T1000 (cell line): ENCODE results near the gene LIN37.

ENCODE experiments used
- DNase-seq: peaks from one replicate; lab custom pipeline; 2025; ENCODE audit warnings: mixed read lengths; lab: John Stamatoyannopoulos, UW

The LIN37 gene, protein sequence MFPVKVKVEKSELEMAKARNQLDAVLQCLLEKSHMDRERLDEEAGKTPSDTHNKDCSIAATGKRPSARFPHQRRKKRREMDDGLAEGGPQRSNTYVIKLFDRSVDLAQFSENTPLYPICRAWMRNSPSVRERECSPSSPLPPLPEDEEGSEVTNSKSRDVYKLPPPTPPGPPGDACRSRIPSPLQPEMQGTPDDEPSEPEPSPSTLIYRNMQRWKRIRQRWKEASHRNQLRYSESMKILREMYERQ

GRCh38 chr19:35748106-35749020 lies at the start of gene LIN37:
LIN37 (plus strand) TSS chr19:35748576; CDS start chr19:35748725, 149 bp downstream.
- DNase-seq = peak; percentile 99

DNA sequence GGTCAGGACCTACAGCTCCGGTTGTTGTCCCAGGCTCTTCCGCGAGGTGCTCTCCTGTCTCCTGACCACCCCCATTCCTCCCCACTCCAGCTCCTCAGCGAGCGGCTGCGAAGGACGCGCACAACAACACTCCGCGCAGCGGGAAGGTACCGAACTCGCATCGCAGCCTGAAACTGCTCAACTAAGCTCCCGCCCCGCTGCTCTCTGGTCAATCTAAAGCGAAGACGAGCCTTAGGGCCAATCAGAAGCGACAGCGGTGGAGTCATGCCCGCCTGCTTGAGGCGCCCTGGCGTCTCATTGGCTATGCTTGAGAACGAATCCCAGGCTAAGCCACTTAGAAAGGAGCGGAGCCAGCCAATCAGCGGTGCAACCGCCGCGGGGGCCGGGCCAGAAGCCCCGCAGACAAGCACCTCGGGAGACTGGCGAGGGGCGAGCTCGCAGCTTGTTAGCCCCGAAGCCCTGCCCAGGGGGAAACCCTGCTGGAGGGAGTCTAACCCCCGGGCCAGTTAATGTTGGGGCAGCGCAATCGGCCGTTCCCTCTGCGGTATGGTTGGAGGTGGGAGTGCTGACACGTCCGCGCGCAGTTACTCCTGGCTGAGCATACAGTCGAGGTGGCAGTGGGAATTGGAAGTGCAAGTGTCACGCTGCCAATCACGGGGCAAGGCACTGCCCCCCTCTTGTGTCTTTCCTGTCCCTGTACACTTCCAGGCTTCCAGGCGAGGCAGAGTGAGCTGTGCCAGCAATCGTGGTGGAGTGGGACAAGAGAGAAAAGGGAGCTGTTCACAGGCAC lies 46.0 kb upstream of the LIN37 start:
- peak; percentile 69 for DNase-seq

DNA sequence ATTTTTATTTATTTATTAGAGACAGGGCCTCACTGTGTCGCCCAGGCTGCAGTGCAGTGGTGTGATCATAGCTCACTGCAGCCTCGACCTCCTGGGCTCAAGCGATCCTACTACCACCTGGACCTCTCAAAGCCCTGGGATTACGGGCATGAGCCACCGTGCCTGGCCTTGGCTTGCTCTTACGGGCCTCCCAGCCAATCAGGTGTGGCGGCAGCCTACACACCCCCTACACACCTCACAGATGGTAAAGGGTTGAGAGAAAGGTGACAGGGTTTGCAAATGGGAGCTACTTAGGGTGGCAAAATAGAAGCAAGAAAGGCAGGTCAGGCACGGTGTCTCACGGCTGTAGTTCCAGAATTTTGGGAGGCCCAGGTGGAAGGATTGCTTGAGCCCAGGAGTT lies 45.0 kb upstream of the LIN37 start:
- DNase-seq = no peak

- DNase-seq = no peak
These were observed 44.2 kb upstream of the LIN37 start, which contains the start of gene ZBTB32 for GRCh38 chr19:35704218-35704617. ZBTB32 (plus strand) TSS chr19:35704558; CDS start chr19:35714627, 10,069 bp downstream.

DNA sequence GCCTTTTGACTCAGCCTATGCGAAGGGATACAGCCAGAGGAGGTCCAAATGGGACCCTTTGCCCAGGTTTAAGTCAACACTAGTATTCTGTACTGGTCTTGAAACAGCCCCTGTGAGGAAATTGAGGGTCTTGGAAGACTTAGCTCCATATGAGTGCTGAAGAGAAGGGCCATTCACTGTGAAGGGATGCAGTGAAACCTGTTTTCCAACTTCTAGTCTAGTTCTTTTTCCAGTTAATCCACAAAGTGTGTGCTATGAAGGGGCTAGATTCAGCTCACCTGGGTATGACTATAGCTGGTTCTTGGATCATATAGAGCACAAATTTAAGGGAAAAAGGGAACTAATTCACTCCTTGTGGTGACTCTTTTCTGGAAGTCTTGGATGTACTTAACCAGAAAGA lies 40.0 kb upstream of the LIN37 start:
- DNase-seq = no peak

- DNase-seq = no peak
These were observed 37.3 kb upstream of the LIN37 start for GRCh38 chr19:35710784-35711723.

- no peak for DNase-seq
These were observed 35.5 kb upstream of the LIN37 start for GRCh38 chr19:35712567-35713505.

- no peak for DNase-seq
These were observed 34.9 kb upstream of the LIN37 start for GRCh38 chr19:35713506-35713850.

DNA sequence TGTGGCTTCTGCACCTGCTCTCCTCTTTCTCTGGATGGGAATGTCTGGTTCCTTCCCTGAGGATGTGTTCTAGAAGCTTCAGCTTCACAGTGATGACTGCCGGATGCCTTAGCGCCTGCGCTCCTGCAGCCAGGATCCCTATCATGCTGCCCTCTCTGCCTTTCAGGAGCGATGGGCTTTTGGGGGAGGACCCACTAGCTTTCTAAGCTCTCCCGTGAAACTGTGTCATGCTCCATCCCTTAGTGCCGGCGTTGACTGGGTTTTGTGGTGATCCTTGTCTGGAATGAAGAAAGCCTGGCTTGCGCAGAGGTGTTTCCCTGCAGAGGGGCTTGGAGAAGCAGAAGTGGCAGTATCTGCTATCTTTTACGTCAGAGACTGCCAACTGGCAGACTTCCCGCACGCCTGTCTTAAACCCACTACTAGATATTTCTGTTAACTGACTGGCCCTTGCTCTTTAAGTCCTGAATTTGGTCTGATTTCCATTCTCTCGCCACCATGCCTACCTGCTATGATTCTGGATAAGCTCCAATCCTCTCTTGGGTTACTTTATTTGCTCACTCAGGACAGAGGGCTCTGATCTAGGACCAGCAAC lies 34.4 kb upstream of the LIN37 start:
- no peak for DNase-seq

DNA sequence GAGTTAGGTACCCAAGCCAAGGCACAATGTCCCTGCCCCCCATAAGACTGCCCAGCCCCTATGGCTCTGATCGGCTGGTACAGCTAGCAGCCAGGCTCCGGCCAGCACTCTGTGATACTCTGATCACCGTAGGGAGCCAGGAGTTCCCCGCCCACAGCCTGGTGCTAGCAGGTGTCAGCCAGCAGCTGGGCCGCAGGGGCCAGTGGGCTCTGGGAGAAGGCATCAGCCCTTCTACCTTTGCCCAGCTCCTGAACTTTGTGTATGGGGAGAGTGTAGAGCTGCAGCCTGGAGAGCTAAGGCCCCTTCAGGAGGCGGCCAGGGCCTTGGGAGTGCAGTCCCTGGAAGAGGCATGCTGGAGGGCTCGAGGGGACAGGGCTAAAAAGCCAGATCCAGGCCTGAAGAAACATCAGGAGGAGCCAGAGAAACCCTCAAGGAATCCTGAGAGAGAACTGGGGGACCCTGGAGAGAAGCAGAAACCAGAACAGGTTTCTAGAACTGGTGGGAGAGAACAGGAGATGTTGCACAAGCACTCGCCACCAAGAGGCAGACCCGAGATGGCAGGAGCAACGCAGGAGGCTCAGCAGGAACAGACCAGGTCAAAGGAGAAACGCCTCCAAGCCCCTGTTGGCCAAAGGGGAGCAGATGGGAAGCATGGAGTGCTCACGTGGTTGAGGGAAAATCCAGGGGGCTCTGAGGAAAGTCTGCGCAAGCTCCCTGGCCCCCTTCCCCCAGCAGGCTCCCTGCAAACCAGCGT lies 33.6 kb upstream of the LIN37 start:
- DNase-seq = no peak

GRCh38 chr19:35715355-35715809 lies 33.0 kb upstream of the LIN37 start:
- no peak for DNase-seq

- no peak for DNase-seq
These were observed 32.2 kb upstream of the LIN37 start for GRCh38 chr19:35715981-35716800.

- DNase-seq = peak; percentile 79
These were observed 31.3 kb upstream of the LIN37 start for GRCh38 chr19:35716801-35717664.

GRCh38 chr19:35717665-35718344 lies 30.6 kb upstream of the LIN37 start, which contains the start of gene KMT2B:
KMT2B (plus strand) TSS chr19:35718003; CDS start chr19:35718019, 16 bp downstream.
- peak; percentile 94 for DNase-seq

GRCh38 chr19:35718345-35719041 lies 29.9 kb upstream of the LIN37 start:
- no peak for DNase-seq
